ENCODE data around the gene TAS2R39. TPM values are rescaled to one million over a fixed set of nuclear protein-coding genes. Genes with fewer than 3 reads are reported as not detected.
A peak's percentile ranks its signal among the peaks of the same experiment; 100 is the strongest.
"Not testable (repeated sequence)": the region's sequence is repeated elsewhere in the genome, so short reads cannot be mapped to it uniquely, and the experiment has no call there.

TAS2R39 gene
- total RNA-seq, 1 donor from 2014 or later = not detected

- not testable (repeated sequence) for ATAC-seq (ENCODE audit: poor library complexity); DNase-seq
- intact Hi-C loops (cut with DNase I) = loop anchor here (10.0 kb wide), 1 partner anchor 359 kb away; the partner anchor contains the start of gene EPHB6
These were observed 30.3 kb downstream of the TAS2R39 start for GRCh38 chr7:143213478-143213877.

- DNase-seq (no peak), ATAC-seq (ENCODE audit: poor library complexity) (peak; percentile 87)
- intact Hi-C loops (cut with DNase I) = loop anchor here (5.0 to 10.0 kb wide), 2 partner anchors 208 to 360 kb away; partner anchors contain the start of gene EPHB6
These were observed 31.8 kb downstream of the TAS2R39 start for GRCh38 chr7:143214789-143215679.

- no peak for DNase-seq
- no peak for ATAC-seq (ENCODE audit: poor library complexity)
- intact Hi-C loops (cut with DNase I) = loop anchor here (5.0 to 10.0 kb wide), 2 partner anchors 209 to 361 kb away; partner anchors contain the start of gene EPHB6
These were observed 32.9 kb downstream of the TAS2R39 start for GRCh38 chr7:143216151-143216550.

- no peak for DNase-seq
- intact Hi-C loops (cut with DNase I) = loop anchor here (5.0 to 10.0 kb wide), 2 partner anchors 209 to 362 kb away; partner anchors contain the start of gene EPHB6
- no peak for ATAC-seq (ENCODE audit: poor library complexity)
These were observed 33.5 kb downstream of the TAS2R39 start for GRCh38 chr7:143216686-143217085.

GRCh38 chr7:143217806-143218205, 34.6 kb downstream of the TAS2R39 start:
- intact Hi-C loops (cut with DNase I) = loop anchor here (5.0 to 10.0 kb wide), 2 partner anchors 211 to 363 kb away; partner anchors contain the start of gene EPHB6

GRCh38 chr7:143221286-143221685, 38.1 kb downstream of the TAS2R39 start:
- ATAC-seq (ENCODE audit: poor library complexity) (no peak), DNase-seq (no peak)
- intact Hi-C loops (cut with DNase I) = no loop called here

More at GRCh38 chr7:143217806-143218205, 34.6 kb downstream of the TAS2R39 start:
- ATAC-seq (ENCODE audit: poor library complexity) (no peak), DNase-seq (no peak)

- DNase-seq (no peak), ATAC-seq (ENCODE audit: poor library complexity) (no peak)
- intact Hi-C loops (cut with DNase I) = no loop called here
These were observed 38.5 kb downstream of the TAS2R39 start, which contains the start of gene TAS2R40 for GRCh38 chr7:143221737-143222136. TSS of gene TAS2R40 (plus strand) at chr7:143222037. CDS start at chr7:143222079, 42 bp downstream.

GRCh38 chr7:143222782-143223181, 39.6 kb downstream of the TAS2R39 start:
- DNase-seq = peak; percentile 66
- intact Hi-C loops (cut with DNase I) = no loop called here
- ATAC-seq (ENCODE audit: poor library complexity) = peak; percentile 64

GRCh38 chr7:143223784-143224183, 40.6 kb downstream of the TAS2R39 start:
- intact Hi-C loops (cut with DNase I) = no loop called here
- DNase-seq = no peak
- ATAC-seq (ENCODE audit: poor library complexity) = no peak

- ATAC-seq (ENCODE audit: poor library complexity) (no peak), DNase-seq (no peak)
- intact Hi-C loops (cut with DNase I) = no loop called here
These were observed 41.8 kb downstream of the TAS2R39 start for GRCh38 chr7:143225047-143225446.

GRCh38 chr7:143227806-143228205, 44.6 kb downstream of the TAS2R39 start:
- ATAC-seq (ENCODE audit: poor library complexity) = no peak
- intact Hi-C loops (cut with DNase I) = no loop called here
- no peak for DNase-seq

- intact Hi-C loops (cut with DNase I) = no loop called here
- ATAC-seq (ENCODE audit: poor library complexity) (no peak), DNase-seq (no peak)
These were observed 46.0 kb downstream of the TAS2R39 start for GRCh38 chr7:143229054-143229790.

- DNase-seq (no peak), ATAC-seq (ENCODE audit: poor library complexity) (no peak)
- intact Hi-C loops (cut with DNase I) = no loop called here
These were observed 47.6 kb downstream of the TAS2R39 start for GRCh38 chr7:143230602-143231457.

Other genes with a start within 250 kb of the TAS2R39 start
- gene TRPV5, start 249.7 kb upstream of the TAS2R39 start, total RNA-seq = not detected
- not detected for gene LLCFC1, start 243.9 kb upstream of the TAS2R39 start, total RNA-seq
- 0.43 TPM for gene KEL, start 221.1 kb upstream of the TAS2R39 start, total RNA-seq
- 0.22 TPM for gene OR9A2, start 156.3 kb upstream of the TAS2R39 start, total RNA-seq
- gene OR6V1, start 131.1 kb upstream of the TAS2R39 start, total RNA-seq = not detected
- gene PIP, start 51.3 kb upstream of the TAS2R39 start, total RNA-seq = not detected
- not detected for gene TAS2R40, start 38.6 kb downstream of the TAS2R39 start, total RNA-seq
- 276 TPM for gene GSTK1, start 80.0 kb downstream of the TAS2R39 start, total RNA-seq
- 16.1 TPM for gene TMEM139, start 101.5 kb downstream of the TAS2R39 start, total RNA-seq
- 11.1 TPM for gene CASP2, start 104.9 kb downstream of the TAS2R39 start, total RNA-seq
- 0.08 TPM for gene CLCN1, start 132.7 kb downstream of the TAS2R39 start, total RNA-seq
- 0.59 TPM for gene FAM131B, start 179.3 kb downstream of the TAS2R39 start, total RNA-seq
- gene ZYX, start 197.9 kb downstream of the TAS2R39 start, total RNA-seq = 69.8 TPM
- 0.08 TPM for gene EPHA1, start 225.4 kb downstream of the TAS2R39 start, total RNA-seq

All from Right ventricle myocardium superior (tissue), 1 donor.